GM19468 (cell line): Measurements from ENCODE around the gene STXBP1.

Experiments
- ATAC-seq: cut with Tn5 transposase; IDR thresholded peaks from one replicate; pipeline ENCODE4 v1.9.1; 2021; ENCODE audit warnings: mild to moderate bottlenecking, moderate library complexity, moderate number of reproducible peaks; ENCODE audit not compliant: unreplicated experiment; ENCODE audit errors: extremely low read depth

Gene STXBP1

GRCh38 chr9:127726871-127727270 lies 114.8 kb downstream of the STXBP1 start:
- no peak for ATAC-seq

GRCh38 chr9:127728808-127729207 lies 116.7 kb downstream of the STXBP1 start:
- ATAC-seq = no peak

DNA sequence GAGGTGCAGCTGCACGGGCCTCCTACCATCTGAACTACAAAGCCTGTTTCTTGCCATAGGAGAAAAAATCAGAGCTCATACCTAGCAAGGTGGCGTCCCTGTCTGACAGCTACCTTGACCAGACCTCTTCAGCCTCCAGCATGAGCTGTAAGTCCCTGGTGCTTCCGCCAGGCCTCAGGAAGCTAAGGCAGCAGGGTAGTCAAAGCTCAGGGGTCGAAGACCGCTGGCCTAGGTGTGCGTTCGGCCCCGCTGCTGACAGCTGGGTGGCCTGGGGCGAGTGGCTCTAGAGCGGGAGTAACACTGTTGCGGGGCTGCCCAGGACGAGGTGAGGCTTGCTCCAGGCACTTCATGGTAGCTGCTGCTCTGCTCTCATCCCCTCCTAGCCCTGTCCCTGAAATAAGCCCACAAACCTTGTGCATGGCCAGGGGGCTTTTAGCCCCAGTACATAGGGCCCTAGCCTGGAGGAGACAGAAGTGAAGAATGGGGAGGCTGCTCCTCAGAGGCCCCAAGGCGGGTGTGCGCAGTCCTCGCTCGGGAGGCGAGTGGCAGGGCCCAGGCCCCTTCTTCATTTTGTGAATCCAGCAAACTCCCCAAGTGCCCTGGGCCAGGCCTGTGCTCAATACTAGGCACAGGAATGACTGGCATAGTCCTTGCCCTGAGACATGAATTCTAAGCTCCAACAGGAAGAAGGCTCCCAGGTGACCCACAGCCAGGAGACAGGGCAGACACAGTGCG lies 117.6 kb downstream of the STXBP1 start:
- ATAC-seq = no peak

DNA sequence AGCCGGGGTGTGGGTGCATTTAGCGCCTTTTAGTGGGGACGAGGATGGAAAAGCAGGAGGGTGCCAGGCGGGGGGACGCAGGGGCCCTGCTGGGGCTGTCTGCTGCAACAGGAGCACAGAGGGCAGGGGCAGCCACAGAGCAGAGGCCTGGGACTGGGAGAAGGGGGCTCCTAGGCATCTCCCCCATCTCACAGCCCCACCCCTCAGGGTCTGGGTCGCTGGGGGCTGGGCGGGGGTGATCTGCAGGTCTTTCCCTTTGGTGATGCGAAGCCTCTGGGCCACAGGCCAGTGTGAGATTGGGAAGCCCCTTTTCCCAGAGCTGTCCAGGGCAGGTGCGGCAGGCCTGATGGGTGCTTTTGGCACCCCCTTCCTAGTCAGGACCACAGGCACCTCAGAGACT lies 118.2 kb downstream of the STXBP1 start:
- no peak for ATAC-seq

- ATAC-seq = no peak
These were observed 118.8 kb downstream of the STXBP1 start for GRCh38 chr9:127730799-127731410.

GRCh38 chr9:127731938-127732337 lies 119.9 kb downstream of the STXBP1 start:
- ATAC-seq = no peak

DNA sequence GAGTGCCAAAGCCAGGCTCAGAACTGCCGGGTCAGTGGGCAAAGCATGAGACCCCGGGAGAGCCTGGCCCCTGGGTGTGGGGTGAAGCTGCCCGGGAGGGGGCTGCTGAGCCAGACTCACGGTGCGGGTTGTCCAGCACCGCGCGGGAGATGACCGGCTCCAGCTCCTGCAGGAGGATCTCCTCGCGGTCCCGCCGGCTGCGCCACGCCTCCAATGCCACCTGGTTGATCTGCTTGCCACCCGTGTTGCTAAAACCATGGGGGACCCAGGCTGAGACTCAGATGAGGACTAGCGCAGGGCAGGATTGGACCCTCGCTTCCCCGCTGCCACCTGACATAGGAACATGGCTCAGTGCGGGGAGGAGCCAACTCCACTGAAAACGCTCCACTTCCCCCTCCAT lies 120.4 kb downstream of the STXBP1 start:
- no peak for ATAC-seq

DNA sequence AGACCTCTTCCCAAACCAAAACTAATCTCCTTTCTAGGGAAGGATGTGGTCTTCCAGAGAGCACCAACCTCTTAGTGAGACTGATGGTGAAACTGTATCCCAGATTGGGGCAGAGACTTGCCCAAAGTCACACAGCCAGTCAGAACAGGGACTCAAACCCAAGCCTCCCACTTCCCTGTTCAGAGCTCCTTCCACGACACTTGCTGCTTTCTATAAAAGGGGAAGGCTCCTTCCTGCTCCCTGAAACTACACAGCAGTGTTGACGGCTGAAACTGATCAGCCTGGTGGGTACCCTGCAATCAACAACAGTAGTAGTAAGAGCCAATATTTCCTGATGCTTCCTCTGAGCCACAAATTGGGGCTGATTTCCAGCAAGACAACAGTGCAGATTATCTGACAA lies 121.5 kb downstream of the STXBP1 start:
- no peak for ATAC-seq

DNA sequence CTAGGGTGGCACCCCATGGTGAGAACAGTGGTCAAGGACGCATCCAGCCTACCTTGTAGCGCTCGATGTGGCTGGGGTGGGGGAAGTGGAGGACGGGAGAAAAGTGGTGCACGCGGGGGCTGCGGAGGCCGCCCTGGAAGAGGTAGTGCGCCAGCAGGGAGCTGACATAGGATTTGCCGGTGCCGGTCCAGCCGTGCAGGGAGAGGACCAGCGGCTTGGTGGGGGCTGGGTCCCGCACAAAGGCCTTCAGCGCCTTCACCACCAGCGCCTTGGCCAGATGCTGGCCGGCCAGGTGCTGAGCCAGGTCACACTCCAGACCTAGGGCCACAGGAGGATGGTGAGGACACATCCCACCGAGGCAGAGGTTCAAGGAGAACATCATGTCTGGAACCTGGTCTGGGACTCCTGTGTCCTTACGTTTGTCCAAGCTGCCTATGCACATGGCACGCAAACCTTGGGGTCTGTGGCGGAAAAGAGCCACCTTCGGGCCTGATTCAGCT lies 122.2 kb downstream of the STXBP1 start:
- ATAC-seq = no peak

- peak; percentile 76 for ATAC-seq
These were observed 122.9 kb downstream of the STXBP1 start, which contains the start of gene TOR2A for GRCh38 chr9:127734747-127735529. TSS of gene TOR2A (minus strand) at chr9:127735294. CDS start at chr9:127735270, 24 bp downstream.

GRCh38 chr9:127735530-127736185 lies 123.6 kb downstream of the STXBP1 start:
- no peak for ATAC-seq

- ATAC-seq = no peak
These were observed 126.6 kb downstream of the STXBP1 start for GRCh38 chr9:127738666-127739065.

- no peak for ATAC-seq
These were observed 127.7 kb downstream of the STXBP1 start for GRCh38 chr9:127739614-127740330.

DNA sequence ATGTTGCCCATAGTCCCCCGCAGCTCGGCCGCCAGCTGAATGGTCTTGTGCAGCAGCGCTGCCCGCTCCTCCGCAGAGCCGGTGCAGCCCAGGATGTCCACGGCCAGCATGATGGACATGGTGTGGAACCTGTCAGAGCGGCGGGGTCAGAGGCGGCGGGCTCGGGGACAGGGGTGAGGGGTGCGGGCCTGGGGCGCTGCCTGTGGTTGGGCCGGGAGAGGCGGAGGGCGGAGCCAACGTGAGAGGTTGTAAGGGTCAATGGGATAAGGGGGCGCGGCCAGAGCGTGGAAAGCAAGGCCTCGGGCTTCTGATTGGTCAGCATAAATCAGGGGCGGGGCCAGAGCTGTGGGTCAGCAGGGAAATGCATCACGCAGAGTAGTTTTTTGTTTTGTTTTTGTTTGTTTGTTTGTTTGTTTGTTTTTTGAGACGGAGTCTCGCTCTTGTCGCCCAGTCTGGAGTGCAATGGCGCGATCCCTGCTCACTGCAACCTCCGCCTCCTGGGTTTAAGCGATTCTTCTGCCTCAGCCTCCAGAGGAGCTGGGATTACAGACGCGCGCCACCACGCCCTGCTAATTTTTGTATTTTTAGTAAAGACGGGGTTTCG lies 129.9 kb downstream of the STXBP1 start:
- ATAC-seq = no peak
